Heart left ventricle (tissue), 16 donors: Measurements from ENCODE around the gene SLC46A3. TPM values are rescaled to one million over a fixed set of nuclear protein-coding genes. Genes with fewer than 3 reads are reported as not detected.

Source experiments
- ATAC-seq, 4 donors: fragments of 200-7000 bp; cut with Tn5 transposase; one replicate each; pipeline ENCODE4 v1.9.1; 2020 to 2022; ENCODE audit warnings: moderate library complexity in 4 of 4, mild to moderate bottlenecking in 3 of 4, moderate number of reproducible peaks in 1 of 4
- DNase-seq, 5 donors: peaks; one replicate each; pipeline ENCODE4 v3.0.0-alpha.2; 2020
- H3K27ac ChIP-seq, 12 donors: fragments of 200-600 bp; sonication (generic) in 4 of 12; one replicate each; pipeline versions ENCODE4 v1.5.0 to v1.8.0; 2016 to 2022; ENCODE audit warnings: mild to moderate bottlenecking in 2 of 12
- H3K27me3 ChIP-seq, 9 donors: fragments of 200-600 bp; sonication (generic) in 2 of 9; one replicate each; pipeline versions ENCODE4 v1.5.1 to v1.8.0; 2016 to 2022; ENCODE audit warnings: mild to moderate bottlenecking in 3 of 9
- H3K36me3 ChIP-seq, 9 donors: fragments of 200-600 bp; sonication (generic) in 2 of 9; one replicate each; pipeline versions ENCODE4 v1.5.0 to v1.8.0; 2018 to 2022; ENCODE audit warnings: mild to moderate bottlenecking in 2 of 9
- H3K4me1 ChIP-seq, 12 donors: fragments of 200-600 bp; sonication (generic) in 4 of 12; one replicate each; pipeline versions ENCODE4 v1.5.0 to v1.8.0; 2016 to 2022; ENCODE audit warnings: mild to moderate bottlenecking in 3 of 12
- H3K4me3 ChIP-seq, 12 donors: fragments of 200-600 bp; sonication (generic) in 4 of 12; one replicate each; pipeline versions ENCODE4 v1.5.0 to v1.8.0; 2017 to 2022; ENCODE audit warnings: mild to moderate bottlenecking in 9 of 12, moderate library complexity in 4 of 12
- H3K9me3 ChIP-seq, 12 donors: fragments of 200-600 bp; sonication (generic) in 4 of 12; one replicate each; pipeline versions ENCODE4 v1.5.0 to v1.8.0; 2016 to 2022; ENCODE audit warnings: mild to moderate bottlenecking in 1 of 12
- POLR2A ChIP-seq, 2 donors: fragments of 450-650 bp; IDR thresholded peaks; one replicate each; pipeline ENCODE4 v1.6.1; 2017; ENCODE audit warnings: antibody characterized with exemption in 2 of 2, mild to moderate bottlenecking in 2 of 2, moderate library complexity in 2 of 2
- WGBS, 4 donors: extraction: QIAGEN DNeasy Blood & Tissue Kit in 2 of 4; methylation state at CpG; one replicate each; pipeline versions ENCODE4 v1.1.5 to v1.1.7; 2013 to 2018; 5-methylcytosine and 5-hydroxymethylcytosine counted together
- intact Hi-C, 10 donors: fragments of 100-400 bp; cut with DNase I; formaldehyde crosslinking; loops; one replicate each; pipeline versions ENCODE4 v1.11.1 to v1.14.2; 2022
- polyA plus RNA-seq, 2 donors: library from polyadenylated mRNA; stranded (reverse); fragments of 200-250 nt; gene quantifications; one replicate each; pipeline ENCODE4 v1.2.3, GENCODE V29; 2013
- total RNA-seq, 9 donors: library from RNA; depleted of rRNA in 2 of 9; stranded (reverse); fragments of >200 nt in 2 of 9; fragmentation: NEBNext Ultra II Directional in 3 of 9; extraction: Animal tissue kit (Norgen Biotek cat#: 25700) in 3 of 9; gene quantifications; one replicate each; pipeline versions ENCODE4 v1.1.0 to v1.2.4, GENCODE V29; 2016 to 2023
- TF ChIP-seq, protein P1 (sequence below), 12 donors: fragments of 200-600 bp; sonication (generic) in 4 of 12; IDR thresholded peaks; one replicate each; pipeline versions ENCODE4 v1.5.0 to v1.8.0; 2018 to 2022; ENCODE audit warnings: antibody characterized with exemption in 12 of 12, mild to moderate bottlenecking in 5 of 12
- donor health status: ischemic (EF 13 %, LVEDD 7.1; RV severe dilation, severe dysfunction).
- donor health status: healthy with polysubstance abuse.
- donor health status: DM: no; HTN: yes; CAD: no.
- donor health status: DM: no; HTN: no; CAD: no.
- donor health status: ischemic (EF 25% LVEDD 6.9; RV normal size, moderate dysfunction).
- donor health status: ischemic (EF 25% LVEDD 5.7; RV mildly dilated, moderate dysfunction).
- donor health status: healthy.
- donor health status: DM: yes; HTN: yes; CAD: no.
- donor health status: ischemic (EF 35%, LVEDD 5.7; RV mildly dilated, moderate dysfunction).
- donor health status: nonischemic (EF 11% LVEDD 7.7; RV severe dilation, severe dysfunction).
- donor health status: DM: yes; HTN: yes; CAD: no.
- donor health status: PGD.
- donor health status: ischemic (EF 29% LVEDD 5.4; RV normal size, mild dysfunction).
- donor health status: nonischemic (EF 23%, LVEDD 6.1; RV moderate dilation, normal function).

SLC46A3 gene
- total and polyA plus RNA-seq, 11 donors, result 11.1 to 18.1 (median 16.2) TPM

DNA sequence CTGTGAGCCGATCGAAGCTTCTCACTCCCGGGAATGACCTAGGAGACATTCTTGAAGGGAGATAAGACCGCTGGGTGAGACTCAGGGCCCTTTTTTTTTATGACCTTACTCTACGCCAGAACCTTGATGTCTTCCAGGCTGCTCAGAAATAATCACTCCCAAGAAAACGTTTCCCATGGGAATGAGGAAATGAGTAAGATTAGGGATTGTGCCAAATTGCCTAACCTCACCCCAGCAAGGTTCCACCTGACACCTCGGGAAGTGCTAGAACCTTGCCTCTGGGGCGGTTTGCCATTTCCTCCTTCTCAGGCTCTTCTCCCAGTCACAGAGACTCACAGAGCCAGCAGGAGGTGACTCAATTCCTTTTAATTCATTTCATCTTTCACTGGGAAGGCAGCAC, 2.3 kb downstream of the SLC46A3 start:
- Histone ChIP-seq H3K9me3 (no peaks in the 10 kb centered on the region), H3K36me3 (peaks cover 0 to 25% (median 0%) of the 10 kb centered on the region in 9 donors), H3K27ac (peak overlapping the region in 11 of 12 donors; percentile 30 to 100 (median 99)), H3K27me3 (no peaks in the 10 kb centered on the region), H3K4me3 (peak overlapping the region in 7 of 12 donors; percentile 3 to 27 (median 13)), H3K4me1 (peaks cover 0 to 36% (median 29%) of the 10 kb centered on the region in 12 donors)
- 13 to 34% (median 22%) methylated on average over 8 of the region's 8 CpGs for WGBS, 4 donors
- no peak for TF ChIP-seq POLR2A (IDR thresholded peaks at IDR 0.05)
- TF ChIP-seq, protein P1, sequence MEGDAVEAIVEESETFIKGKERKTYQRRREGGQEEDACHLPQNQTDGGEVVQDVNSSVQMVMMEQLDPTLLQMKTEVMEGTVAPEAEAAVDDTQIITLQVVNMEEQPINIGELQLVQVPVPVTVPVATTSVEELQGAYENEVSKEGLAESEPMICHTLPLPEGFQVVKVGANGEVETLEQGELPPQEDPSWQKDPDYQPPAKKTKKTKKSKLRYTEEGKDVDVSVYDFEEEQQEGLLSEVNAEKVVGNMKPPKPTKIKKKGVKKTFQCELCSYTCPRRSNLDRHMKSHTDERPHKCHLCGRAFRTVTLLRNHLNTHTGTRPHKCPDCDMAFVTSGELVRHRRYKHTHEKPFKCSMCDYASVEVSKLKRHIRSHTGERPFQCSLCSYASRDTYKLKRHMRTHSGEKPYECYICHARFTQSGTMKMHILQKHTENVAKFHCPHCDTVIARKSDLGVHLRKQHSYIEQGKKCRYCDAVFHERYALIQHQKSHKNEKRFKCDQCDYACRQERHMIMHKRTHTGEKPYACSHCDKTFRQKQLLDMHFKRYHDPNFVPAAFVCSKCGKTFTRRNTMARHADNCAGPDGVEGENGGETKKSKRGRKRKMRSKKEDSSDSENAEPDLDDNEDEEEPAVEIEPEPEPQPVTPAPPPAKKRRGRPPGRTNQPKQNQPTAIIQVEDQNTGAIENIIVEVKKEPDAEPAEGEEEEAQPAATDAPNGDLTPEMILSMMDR (IDR thresholded peaks at IDR 0.05), result no peak
- peak in 4 of 5 donors; percentile 48 to 78 (median 68) for DNase-seq
- ATAC-seq, result peak in 2 of 4 donors; percentile 19 to 52
- intact Hi-C loops, result loop anchor here in 4 of 10 donors (5.0 to 10.0 kb wide), 5 partner anchors 36 to 579 kb away; partner anchors contain the start of gene PAN3 (in 1 of the 4)

DNA sequence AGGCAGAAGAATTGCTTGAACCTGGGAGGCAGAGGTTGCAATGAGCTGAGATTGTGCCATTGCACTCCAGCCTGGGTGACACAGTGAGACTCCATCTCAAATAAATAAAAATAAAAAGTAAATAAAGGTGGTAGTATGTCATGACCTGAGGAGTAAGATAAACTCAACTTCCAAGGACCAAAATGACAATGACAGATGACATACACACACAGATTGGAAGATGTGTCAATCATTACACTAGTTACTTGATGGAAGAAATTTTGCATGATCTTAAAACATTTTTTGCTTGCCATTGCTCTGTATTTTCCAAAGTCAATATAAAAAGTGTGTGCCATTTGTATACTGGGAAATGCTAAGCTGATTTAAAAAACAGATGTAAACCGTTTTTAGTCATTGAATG, 4.1 kb downstream of the SLC46A3 start:
- ATAC-seq (no peak), DNase-seq (no peak)
- Histone ChIP-seq H3K4me1 (peaks cover 0 to 35% (median 29%) of the 10 kb centered on the region in 12 donors), H3K36me3 (peaks cover 0 to 41% (median 11%) of the 10 kb centered on the region in 9 donors), H3K27ac (peak overlapping the region in 5 of 12 donors; percentile 17 to 100 (median 99)), H3K27me3 (no peaks in the 10 kb centered on the region), H3K4me3 (no peak overlapping the region), H3K9me3 (no peaks in the 10 kb centered on the region)
- intact Hi-C loops, result loop anchor here in 4 of 10 donors (5.0 to 10.0 kb wide), 5 partner anchors 38 to 577 kb away; partner anchors contain the start of gene PAN3 (in 1 of the 4)
- TF ChIP-seq POLR2A (IDR thresholded peaks at IDR 0.05), result no peak
- TF ChIP-seq, protein P1 (IDR thresholded peaks at IDR 0.05), result no peak
- WGBS, 4 donors, result 55 to 75% (median 67%) methylated on average over 1 of the region's 1 CpG

DNA sequence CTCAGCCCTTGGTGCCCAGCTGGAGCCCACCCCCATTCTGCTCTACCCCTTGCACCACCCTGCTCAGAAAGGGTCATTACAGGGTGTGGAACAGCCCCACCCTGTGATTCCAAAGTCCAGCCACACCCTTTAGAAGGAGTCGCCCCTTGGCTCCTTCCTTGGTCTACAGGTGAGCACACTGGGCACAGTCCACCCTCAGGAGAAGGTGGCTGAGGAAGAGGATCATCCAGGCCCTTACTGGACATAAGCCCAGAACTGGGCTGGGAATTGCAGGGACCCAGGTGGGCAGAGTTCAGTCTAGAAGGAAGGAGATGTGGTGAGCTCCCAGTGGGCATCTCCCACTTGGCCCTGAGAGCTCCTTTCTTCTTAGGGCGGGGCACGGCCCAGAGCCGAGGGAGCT, 8.6 kb downstream of the SLC46A3 start:
- no peak for DNase-seq
- Histone ChIP-seq H3K4me3 (no peak overlapping the region), H3K36me3 (peaks cover 0 to 67% (median 13%) of the 10 kb centered on the region in 9 donors), H3K27ac (no peak overlapping the region), H3K4me1 (peaks cover 0 to 28% (median 1%) of the 10 kb centered on the region in 12 donors), H3K9me3 (no peaks in the 10 kb centered on the region), H3K27me3 (no peaks in the 10 kb centered on the region)
- intact Hi-C loops, result loop anchor here in 1 of 10 donors (10.0 kb wide), 1 partner anchor 45 kb away; no protein-coding TSS in a partner anchor
- no peak for TF ChIP-seq POLR2A (IDR thresholded peaks at IDR 0.05)
- TF ChIP-seq, protein P1 (IDR thresholded peaks at IDR 0.05), result no peak
- peak in 1 of 4 donors; percentile 32 for ATAC-seq
- WGBS, 4 donors, result 81 to 93% (median 89%) methylated on average over 4 of the region's 4 CpGs

DNA sequence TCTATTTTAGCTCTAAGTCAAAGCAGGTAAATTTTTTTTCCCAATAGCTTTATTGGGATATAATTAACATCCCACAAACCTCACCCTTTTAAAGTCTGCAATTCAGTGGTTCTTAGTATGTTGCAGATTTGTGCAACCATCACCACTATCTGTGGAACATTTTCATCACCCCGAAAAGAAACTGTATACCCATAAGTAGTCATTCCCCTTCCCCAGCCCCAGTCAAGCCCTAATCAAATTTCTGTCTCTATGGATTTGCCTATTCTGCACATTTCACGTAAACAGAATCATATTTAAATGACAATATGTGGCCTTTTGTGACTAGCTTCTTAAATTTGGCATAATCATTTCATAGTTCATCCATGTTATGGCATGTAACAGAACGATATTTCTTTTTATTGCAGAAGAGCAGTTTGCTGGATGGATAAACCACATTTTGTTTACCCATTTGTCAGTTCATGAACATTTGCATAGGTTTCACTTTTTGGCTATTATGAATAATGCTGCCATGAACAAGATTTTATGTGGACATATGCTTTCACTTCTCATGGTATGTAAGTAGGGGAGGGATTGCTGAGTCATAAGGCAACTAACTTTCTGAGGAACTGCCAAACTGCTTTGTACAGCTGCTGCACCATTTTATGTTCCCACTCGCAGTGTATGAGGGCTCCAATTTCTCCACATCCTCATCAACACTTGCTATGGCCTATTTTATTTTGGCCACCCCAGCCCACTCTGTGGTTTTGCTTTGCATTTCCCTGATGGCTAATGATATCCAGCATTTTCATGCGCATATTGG, 10.9 kb downstream of the SLC46A3 start:
- Histone ChIP-seq H3K36me3 (peaks cover 0 to 78% (median 31%) of the 10 kb centered on the region in 9 donors), H3K27me3 (no peaks in the 10 kb centered on the region), H3K27ac (peak overlapping the region in 1 of 12 donors; percentile 79), H3K9me3 (no peaks in the 10 kb centered on the region), H3K4me1 (peaks cover 0 to 37% (median 0%) of the 10 kb centered on the region in 12 donors), H3K4me3 (peak overlapping the region in 1 of 12 donors; percentile 1)
- ATAC-seq (peak in 3 of 4 donors; percentile 46 to 65 (median 61)), DNase-seq (no peak)
- TF ChIP-seq, protein P1 (IDR thresholded peaks at IDR 0.05), result no peak
- no peak for TF ChIP-seq POLR2A (IDR thresholded peaks at IDR 0.05)
- intact Hi-C loops, result no loop called here
- WGBS, 4 donors, result 88 to 91% (median 89%) methylated on average over 5 of the region's 5 CpGs
